Measurements from ENCODE around the gene CHPF.

CHPF gene

DNA sequence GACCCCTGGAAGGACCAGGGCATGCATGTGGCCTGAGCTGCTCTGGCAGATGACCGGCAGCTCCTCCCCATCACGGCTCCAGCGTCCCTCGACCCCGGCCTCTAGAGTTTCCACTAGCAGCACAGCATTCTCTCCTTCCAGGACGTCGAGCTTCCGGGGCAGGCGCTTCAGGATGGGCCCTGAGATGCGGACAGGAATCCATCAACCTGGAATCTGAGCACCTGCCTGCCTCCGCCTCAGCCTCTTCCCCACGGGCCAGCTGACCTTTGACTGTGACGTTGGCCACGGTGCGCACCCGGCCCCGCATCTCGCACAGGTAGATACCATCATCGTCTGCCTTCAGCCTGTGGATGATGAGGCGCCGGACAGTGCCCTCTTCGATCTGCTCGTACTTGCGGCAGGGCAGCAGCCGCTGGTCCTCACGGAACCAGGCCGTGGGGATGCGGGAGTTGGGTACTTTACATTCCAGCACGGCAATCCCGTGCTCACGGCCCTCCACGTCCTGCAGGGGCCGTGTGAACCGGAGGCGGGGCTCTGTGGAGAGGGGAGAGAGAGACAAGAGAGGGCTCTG is 24.3 kb upstream of the CHPF start:
- no peak for DNase-seq

DNA sequence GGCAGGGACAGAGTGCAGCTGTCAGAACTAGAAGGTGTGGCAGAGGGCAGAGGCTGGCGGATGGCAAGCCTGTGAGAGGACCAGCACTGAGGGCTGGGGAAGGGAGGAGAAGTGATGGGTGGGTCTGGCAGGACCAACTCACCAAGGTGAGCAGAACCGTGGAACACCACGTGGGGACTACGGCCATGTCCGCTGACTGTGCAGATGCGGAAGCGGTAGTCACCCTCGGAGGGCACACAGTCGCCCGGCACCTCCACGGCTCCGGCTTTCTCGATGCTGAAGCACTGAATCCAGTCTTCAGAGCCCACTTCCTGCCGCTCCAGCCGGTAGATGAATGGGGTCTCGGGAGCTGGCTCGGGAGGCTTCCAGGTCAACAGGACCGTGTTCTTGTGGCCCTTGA is 23.5 kb upstream of the CHPF start:
- DNase-seq = no peak

DNA sequence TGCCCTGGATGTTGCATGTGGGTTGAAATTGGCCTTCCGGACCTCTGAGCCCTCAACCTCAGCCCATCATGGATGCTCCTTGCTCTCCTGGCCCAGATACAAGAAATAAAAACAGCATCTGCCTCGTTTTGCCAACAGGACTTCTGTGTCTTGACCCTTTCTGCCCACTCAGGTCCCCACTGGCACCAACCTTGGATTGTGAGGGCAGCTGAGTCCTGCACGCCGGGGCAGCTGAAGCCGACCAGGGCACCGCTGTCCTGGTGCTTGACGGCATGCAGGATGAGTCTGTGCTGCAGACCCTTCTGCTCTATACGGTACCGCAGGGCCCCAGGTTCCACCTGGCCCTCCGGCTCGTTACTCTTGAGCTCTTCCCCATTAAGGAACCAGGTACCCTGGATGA is 23.0 kb upstream of the CHPF start:
- DNase-seq = no peak

DNA sequence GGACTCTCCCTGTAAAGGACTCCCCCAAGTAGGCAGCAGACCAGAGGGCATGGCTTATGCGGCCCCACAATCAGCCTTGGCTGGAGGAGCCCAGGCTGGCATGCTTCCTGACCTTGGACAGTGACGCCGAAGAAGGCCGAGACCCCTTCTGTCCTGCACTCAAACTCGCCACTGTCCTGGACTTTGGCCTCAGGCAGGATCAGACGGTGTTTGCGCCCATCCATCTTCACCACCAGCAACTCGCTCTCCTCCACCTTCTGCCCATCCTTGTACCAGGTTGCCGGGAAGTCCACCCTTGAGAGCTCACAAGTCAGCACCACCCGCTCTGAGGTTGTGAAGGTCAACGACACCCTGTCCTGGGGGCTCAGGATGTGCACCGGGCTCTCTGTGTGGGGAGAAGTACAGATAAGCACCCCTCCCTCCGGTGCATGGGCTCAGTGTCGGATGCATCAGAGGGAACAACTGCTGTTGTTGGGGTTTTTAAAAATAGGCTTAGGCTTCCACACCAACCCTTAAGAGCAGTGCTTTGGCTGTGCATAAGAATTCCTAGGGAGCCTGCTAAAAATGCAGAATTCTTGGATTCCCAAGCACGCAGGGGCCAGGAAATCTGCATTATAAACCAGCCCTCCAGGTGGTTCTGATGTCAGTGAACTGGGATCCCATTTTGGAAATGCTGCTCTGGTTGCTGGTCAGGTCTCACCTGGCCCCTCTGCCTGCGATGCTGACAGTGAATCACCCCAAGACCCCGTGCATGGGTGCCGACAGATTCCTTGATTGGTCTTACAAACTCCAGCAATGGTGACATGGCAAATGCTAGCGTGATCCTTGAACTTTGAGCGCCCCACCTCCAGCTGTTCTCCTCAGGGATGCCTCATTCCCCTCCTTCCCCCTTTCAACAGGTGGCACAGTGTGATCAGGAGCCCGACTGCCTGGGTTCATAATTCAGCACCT is 21.8 kb upstream of the CHPF start:
- DNase-seq = no peak

DNA sequence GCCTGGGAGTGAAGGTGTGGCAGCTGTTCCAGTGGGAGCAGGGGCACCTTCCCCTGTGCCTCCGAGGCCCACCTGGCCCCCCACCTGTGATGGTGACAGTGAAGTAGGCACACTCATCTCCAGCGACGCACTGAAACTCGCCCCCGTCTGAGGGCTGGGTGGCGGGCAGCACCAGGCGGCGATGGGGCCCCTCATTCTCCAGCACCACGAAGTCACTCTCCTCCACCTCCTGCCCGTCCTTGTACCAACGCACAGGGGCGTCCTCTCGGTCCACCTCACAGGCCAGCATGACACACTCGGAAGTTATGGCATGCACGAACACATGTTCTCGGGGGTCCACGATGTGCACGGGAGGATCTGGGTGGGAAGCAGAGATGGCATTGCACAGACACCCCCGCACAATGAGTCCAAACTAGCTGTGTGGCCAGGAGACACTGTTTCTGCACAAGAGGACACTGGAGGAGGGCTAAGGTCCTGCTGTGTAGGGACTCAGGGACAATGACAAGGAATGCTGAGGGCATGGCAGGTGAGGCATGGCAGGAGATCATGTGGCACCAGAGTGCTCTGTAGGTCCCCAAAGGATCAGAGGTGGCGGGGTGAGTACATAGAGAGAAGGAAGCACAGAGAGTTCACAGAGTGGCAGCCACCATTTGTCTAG is 19.8 kb upstream of the CHPF start:
- no peak for DNase-seq

DNA sequence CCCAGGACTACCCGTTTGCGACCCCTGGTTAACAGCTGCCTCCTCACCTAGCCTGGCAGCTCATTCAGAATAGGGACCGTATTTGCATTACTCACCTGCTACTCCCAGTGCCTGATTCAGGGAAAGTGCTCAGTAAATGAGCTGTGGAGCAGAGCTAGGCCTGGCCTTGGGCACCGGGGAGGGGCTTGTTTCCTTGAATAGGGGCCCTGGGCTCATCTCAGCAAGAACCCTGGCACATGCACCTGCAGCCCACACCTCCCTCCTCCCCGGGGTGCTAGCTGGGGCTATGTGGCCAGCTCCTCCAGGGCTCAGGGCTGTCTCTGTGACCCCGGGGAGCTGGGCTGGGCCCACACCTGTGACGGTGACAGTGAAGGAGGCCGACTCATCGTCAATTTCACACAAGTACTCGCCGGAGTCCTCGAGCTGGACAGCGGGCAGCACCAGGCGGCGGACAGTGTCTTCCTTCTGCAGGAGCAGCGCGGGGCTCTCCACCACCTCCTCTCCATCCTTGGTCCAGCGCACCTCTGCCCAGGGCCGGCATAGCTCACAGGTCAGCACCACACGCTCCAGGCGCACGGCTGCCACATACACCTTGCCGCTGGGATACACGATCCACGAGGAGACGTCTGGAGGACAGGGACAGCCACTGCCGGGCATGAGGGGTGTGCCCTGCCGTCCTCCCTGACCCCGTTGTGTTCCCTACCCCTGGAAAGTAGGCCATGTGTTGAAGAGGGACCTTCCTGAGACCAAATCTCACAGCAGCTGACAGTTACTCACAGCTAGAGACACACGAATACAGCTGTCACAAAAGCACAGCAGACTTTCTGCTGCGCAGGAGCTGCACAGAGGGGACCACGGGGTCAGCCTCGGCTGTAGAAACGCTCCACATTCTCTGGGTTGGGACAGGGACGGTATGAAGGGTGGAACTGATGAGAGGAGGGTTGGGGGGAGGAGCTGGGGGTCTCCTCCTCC is 18.7 kb upstream of the CHPF start:
- DNase-seq = no peak

DNA sequence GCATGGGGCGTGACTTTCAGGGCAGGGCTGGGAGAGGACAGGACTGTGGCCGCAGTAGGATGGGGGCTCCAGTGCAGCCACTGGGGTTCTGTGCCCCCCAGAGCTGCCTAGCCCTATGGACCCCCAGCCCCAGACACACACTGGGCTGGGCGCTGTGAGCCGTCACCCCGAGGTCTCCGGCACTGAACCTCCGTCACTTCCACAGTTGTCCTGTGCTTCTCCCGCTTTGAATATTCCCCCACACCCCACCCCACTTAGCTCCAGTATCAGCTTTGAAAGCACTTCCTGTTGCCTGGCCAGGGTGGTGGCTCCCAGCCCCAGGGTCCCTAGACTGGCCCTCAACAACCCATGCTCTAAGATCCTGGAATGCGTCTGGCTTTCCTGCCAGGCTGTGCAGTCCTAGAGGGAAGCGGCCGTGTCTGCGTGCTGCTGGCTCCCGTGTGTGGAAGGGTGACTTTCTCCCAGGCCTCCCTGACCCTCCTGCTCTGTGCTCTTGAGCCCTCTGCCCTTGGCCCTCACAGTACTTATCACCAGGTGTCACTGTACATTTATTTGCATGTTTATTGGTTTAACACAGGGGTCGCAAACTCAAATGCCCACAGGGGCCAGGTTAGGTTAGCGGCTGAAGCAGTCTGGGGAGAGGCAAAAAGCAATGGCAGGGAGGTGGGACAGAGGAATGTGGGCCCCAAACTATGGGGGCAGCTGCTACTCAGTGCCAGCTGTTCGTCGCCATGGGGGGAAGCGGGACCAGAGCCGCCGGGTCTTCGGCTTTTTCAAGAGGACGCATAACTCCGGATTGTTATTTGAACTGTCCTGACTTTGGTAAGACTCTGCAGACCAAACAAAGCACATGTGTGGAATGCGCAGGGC is 17.8 kb upstream of the CHPF start:
- DNase-seq = no peak

DNA sequence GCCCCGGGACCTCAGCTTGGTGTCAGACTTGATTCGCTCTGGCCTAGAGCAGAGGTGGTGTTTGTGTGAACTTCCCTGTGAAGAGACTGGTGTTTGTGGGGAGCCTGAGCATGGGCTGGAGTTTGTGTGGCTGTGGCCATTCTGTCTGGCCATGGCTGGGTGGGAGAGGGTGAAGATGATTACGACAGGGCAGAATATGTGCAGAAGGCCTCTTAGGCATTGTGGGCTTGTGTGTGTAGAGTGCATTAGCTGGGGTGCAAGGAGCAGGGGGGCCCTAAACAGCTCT is 17.2 kb upstream of the CHPF start:
- DNase-seq = no peak

DNA sequence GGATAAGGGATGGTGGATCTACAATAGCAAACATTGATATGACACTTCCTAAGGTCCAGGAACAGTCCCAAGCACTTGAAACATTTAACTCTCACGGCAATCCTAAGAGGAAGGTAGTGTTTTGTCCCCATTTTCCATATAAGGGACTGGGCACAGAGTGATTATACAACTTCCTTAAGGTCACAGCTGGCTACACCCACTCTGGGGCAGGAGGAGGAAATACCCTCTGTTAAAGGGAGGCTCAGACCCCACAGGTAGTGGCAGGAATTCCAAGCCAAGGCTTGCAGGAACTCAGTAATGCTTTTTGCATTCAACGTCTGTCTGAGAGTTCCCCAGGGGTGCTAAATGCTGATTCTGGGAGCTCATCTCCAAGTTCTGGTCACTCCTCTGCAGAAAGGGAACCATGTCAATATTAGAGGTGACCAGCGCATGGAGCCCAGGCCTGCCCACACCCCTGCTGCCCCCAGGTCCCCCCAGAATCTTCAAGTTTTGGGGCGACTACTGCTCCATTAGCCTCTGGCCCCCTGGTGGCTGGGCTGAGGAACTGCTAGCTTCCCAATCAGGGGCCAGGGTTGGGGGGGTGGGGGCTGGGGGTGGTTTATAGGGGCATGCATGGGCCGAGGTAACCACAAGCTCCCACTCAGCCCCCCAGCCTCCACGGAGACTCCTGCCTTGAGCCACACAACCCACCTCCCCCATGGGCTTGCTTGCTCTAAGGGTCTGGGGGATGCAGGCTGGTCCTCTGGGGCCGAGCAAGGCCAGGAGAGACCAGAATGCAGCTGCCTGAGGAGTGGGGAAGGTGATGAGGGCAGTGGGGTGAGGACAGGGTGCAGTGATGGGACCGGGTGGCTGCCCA is 16.7 kb upstream of the CHPF start:
- DNase-seq = no peak

DNA sequence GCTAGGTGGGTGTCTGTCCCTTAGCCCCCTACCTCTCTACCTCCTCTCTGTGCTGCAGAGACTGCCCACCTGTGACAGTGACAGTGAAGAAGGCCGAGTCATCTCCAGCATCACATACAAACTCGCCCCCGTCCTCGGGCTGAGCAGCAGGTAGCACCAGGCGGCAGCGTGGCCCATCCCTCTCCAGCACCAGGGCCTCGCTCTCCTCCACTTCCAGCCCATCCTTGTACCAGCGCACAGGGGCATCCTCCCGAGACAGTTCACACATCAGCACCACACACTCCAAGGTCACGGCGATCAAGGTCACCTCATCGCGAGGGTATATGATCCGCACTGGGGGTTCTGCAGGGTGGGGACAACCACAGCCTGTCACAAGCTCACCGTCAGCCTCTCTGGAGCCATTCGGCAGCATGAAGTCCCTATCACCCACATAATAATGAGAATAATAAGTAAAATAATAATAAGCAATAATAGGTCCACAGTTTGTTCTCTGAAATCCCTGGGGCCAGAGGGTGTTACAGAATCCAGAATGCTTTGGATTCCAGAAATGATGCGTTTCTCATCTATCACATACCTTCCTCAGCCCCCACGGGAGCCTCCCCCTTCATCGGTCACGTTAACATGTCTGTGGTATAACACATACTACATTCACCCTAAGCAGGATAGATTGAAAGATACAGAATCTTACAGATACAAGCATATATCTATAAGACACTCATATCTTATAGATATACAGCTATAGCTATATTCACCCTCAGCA is 15.7 kb upstream of the CHPF start:
- no peak for DNase-seq

DNA sequence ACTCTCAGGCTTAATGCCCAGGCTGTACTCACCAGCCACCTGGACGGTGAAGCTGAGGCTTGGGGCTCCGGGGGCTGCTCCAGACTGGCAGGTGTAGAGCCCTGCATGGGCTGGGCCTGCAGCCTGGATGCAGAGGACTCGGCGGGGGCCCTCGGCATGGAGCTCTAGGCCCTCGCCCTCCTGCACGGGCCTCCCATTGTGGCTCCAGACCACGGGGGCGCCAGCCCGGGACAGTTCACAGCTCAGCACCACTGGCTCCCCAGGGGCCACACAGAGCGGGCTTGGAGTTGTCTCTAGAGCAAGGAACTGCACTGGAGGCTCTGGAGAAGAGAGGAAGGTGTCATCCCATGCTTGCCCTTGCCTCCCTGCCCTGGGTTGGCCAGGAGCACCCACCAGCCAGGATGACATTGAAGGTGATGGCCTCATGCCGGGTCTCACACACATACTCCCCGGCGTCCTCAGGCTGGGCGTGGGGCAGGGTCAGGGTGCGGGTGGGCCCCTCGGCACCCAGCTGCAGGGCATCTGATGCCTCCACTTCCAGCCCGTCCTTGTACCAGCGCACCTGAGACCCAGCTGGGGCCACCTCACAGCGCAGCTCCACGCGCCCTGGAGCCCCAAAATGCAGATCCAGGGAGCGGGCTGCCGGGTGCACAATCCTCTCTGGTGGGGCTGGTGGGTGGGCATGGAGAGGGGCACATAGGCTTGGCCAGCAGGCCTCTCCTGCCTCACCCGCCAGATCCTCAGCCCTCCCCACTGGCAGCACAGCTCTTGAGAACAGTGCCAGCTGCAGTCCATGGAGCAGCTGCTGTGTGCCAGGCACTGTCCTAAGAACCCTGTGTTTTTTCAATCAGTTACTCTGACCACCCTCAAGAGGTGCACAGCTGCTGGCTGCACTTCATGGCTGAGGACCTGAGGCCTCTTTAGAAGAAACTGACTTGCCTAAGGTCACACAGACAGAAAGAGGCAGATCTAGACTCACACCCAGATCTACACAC is 14.5 kb upstream of the CHPF start:
- no peak for DNase-seq

DNA sequence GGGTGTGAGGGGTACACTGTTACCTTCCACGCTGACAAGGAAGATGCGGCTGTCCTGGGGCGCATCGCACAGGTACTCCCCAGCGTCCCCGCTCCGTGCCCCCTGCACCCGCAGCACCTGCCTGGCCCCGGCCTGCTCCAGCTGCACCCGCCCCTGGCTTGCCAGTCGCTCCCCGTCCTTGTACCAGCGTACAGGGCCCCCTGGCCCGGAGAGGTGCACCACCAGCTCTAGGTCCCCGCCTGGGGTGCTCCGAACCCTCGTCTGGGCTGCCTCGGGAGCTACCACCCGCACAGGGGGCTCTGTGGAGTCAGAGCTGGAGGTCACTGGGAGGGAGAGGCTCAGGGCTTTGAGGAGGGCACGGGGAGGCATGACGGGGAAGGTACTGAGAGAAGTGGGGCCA is 13.7 kb upstream of the CHPF start:
- no peak for DNase-seq

DNA sequence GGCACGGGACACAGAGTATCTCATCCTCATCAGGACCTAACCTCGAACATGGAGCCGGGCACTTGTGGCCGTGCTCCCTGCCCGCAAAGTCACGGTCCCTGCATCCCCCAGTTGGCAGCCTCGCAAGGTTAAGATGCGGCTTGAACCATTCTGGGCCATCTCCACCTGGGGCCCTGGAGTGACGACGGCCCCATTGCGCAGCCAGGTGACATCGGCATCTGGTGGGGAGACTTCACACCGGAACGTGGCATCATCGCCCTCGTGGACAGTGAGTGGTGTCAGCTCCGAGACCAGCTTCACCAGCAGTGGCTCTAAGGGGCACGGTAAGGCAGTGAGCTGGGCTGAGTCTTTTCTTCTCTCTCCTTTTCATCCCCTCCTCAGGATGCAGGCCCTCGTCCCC is 12.8 kb upstream of the CHPF start:
- DNase-seq = no peak

DNA sequence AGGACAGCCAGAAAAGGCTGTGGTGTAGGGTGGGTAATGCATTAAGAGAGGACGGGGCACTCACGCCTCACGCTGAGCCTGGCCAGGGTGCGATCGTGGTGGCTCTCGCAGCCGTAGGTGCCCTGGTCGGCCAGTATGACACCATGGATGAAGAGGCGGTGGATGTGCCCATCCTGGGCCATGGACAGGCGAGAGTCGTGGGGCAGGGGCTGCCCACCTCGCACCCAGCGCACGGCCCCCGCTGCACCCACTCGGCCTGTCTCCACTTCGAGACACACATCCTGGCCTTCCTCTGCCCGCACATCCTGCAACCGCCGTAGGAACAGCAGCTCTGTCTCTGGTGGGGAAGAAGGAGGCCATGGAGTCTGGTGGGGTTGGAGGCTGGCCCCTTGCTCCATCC is 12.3 kb upstream of the CHPF start:
- DNase-seq = no peak

DNA sequence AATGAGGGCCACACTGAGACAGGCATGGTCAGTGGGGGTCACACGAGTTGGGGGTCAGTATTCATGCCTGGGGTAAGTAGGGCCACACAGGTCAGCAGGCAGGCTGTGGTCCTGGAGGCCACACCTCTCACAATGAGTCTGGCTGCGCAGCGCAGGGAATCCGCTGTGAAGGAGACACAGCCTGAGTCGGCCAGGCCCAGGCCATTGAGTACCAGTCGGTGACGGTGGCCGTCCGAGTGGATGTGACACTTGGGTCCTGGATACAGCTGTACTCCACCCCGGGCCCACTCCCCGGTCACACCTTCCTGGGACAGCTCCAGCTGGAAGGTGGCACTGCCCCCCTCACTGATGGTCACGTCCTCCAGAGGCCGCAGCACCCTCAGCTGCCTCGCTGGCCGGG is 10.7 kb upstream of the CHPF start:
- DNase-seq = no peak

DNA sequence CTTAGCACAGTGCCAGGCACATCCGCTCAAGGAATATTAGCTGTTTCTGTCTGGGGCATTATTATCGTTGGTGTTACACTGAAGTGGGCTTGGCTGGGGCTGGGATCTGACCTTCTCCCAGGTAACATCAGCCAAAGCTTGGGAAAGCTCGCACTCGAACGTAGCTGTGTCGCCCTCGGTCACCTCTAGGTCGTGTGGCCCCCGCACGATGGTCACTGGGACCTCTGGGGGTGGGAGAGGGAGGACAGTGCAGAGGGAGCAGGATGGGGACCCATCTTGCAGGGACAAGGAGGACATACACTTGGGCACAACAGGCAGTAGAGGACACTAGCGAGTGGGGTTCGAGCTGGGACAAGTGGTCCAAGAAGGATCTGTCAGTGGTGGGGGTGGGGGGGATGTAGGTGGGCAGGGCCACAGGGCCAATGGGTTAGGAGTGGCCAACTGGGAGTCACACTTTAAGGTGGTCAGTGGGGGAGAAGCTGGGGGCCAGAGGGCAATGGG is 9.9 kb upstream of the CHPF start:
- no peak for DNase-seq

DNA sequence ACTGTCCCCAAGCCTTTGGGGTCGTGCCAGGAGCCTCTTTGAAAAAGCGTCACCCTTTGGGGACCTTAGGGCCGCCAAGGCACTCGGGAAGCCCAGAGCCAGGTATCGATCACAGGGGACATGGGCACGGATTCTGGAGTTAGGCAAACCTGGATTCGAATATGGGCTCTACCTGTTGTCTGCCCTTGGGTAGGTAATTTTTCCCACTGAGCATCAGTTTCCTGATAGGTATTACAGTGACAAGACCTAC is 9.5 kb upstream of the CHPF start:
- DNase-seq = no peak

DNA sequence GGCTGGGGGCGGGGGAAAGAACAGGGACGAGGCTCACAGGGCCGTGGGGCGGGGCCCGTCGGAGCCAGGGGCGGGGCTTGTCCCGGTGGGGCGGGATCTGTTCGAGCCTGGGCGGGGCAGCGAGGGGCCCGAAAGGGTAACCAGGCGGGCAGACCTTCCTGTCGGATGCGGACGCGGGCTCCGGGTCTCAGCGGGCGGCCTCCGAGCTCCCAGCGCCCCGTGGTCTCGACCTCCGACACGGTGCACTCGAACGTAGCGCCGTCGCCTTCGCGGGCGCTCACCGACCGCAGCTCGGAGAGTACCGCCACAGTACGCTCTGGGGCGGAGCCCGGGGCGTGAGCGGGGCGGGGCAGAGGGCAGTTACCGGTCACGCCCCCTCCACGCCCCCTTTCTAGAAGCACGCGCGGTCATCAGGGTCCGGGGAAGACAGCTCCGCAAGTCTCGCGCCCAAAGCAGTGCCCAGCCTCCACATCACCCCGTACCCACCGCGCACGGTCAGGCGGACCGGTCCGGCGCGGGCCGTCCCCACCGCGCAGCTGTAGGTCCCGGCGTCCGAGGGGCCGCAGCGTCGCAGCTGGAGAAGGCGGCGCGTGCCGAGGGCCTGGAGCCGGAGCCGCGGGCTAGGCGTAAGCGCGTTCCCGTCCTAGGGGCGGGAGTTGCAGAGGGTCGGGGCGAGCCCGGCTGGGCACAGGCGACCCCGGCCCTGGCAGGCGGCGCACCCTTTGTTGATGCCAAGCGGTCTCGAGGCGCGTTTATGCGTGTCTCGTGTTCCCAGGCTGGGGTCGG is 9.0 kb upstream of the CHPF start:
- peak; percentile 62 for DNase-seq

Data from activated gamma-delta T cell (primary cell).